ENCODE data around the gene ATP1B3.

DNA sequence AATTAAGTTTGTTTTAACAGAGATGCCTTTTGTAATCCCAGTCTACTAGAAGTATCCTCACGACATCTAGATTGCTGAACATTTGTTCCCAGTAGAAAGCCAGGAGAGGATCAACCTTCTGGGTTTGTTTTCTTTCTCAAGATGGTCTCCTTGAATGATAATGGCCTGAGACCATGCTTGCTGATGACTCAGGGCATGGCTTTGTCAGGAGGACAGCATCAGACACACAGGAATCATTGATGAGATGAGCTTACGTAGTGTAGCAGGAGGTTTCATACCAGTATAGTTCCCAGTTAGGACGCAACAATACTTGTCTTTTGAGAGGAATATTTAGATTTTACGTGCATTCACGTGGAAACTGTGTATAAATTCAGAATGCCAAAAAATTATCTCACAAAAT, 38.6 kb downstream of the ATP1B3 start:
- no peak for TF ChIP-seq EZH2 (IDR thresholded peaks at IDR 0.05; ENCODE audit: borderline replicate concordance, low read length)
- TF ChIP-seq, protein P1, sequence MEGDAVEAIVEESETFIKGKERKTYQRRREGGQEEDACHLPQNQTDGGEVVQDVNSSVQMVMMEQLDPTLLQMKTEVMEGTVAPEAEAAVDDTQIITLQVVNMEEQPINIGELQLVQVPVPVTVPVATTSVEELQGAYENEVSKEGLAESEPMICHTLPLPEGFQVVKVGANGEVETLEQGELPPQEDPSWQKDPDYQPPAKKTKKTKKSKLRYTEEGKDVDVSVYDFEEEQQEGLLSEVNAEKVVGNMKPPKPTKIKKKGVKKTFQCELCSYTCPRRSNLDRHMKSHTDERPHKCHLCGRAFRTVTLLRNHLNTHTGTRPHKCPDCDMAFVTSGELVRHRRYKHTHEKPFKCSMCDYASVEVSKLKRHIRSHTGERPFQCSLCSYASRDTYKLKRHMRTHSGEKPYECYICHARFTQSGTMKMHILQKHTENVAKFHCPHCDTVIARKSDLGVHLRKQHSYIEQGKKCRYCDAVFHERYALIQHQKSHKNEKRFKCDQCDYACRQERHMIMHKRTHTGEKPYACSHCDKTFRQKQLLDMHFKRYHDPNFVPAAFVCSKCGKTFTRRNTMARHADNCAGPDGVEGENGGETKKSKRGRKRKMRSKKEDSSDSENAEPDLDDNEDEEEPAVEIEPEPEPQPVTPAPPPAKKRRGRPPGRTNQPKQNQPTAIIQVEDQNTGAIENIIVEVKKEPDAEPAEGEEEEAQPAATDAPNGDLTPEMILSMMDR (conservative IDR thresholded peaks at IDR 0.05 in 1 of 2, IDR thresholded peaks at IDR 0.05 in 1 of 2; ENCODE audit: extremely low read depth in 1 of 2, insufficient read depth in 1 of 2, low read depth in 1 of 2, low read length in 2 of 2) = no peak
